Measurements from ENCODE around the gene FBXO28.

DNA sequence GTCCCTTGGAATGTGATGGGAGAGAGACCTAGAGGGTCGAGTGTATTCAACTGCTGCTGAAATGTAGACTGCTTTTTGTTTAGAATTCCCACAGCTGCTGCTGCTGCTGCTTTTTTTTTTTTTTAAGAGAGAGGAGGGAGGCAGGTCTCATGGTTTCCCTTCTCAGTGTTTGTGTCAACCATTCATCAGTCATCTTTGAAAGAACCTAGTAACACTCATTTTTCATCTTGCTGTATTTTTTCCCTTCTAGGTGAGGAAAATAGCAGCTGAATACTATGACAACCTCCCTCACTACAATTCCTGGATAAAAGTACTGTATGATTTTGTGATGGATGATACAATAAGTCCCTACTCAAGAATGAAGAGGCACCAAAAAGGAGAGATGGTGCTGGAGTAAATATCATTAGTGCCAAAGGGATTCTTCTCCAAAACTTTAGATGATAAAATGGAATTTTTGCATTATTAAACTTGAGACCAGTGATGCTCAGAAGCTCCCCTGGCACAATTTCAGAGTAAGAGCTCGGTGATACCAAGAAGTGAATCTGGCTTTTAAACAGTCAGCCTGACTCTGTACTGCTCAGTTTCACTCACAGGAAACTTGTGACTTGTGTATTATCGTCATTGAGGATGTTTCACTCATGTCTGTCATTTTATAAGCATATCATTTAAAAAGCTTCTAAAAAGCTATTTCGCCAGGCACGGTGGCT, 78.3 kb downstream of the FBXO28 start:
- TF ChIP-seq, protein P1, sequence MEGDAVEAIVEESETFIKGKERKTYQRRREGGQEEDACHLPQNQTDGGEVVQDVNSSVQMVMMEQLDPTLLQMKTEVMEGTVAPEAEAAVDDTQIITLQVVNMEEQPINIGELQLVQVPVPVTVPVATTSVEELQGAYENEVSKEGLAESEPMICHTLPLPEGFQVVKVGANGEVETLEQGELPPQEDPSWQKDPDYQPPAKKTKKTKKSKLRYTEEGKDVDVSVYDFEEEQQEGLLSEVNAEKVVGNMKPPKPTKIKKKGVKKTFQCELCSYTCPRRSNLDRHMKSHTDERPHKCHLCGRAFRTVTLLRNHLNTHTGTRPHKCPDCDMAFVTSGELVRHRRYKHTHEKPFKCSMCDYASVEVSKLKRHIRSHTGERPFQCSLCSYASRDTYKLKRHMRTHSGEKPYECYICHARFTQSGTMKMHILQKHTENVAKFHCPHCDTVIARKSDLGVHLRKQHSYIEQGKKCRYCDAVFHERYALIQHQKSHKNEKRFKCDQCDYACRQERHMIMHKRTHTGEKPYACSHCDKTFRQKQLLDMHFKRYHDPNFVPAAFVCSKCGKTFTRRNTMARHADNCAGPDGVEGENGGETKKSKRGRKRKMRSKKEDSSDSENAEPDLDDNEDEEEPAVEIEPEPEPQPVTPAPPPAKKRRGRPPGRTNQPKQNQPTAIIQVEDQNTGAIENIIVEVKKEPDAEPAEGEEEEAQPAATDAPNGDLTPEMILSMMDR (IDR thresholded peaks at IDR 0.05): no peak
- TF ChIP-seq POLR2AphosphoS5 (IDR thresholded peaks at IDR 0.05; ENCODE audit: low read depth, low read length): no peak
- TF ChIP-seq SIN3A (IDR thresholded peaks at IDR 0.05; ENCODE audit: borderline replicate concordance, insufficient read depth, low read depth, low read length): no peak
- TF ChIP-seq, protein P2, sequence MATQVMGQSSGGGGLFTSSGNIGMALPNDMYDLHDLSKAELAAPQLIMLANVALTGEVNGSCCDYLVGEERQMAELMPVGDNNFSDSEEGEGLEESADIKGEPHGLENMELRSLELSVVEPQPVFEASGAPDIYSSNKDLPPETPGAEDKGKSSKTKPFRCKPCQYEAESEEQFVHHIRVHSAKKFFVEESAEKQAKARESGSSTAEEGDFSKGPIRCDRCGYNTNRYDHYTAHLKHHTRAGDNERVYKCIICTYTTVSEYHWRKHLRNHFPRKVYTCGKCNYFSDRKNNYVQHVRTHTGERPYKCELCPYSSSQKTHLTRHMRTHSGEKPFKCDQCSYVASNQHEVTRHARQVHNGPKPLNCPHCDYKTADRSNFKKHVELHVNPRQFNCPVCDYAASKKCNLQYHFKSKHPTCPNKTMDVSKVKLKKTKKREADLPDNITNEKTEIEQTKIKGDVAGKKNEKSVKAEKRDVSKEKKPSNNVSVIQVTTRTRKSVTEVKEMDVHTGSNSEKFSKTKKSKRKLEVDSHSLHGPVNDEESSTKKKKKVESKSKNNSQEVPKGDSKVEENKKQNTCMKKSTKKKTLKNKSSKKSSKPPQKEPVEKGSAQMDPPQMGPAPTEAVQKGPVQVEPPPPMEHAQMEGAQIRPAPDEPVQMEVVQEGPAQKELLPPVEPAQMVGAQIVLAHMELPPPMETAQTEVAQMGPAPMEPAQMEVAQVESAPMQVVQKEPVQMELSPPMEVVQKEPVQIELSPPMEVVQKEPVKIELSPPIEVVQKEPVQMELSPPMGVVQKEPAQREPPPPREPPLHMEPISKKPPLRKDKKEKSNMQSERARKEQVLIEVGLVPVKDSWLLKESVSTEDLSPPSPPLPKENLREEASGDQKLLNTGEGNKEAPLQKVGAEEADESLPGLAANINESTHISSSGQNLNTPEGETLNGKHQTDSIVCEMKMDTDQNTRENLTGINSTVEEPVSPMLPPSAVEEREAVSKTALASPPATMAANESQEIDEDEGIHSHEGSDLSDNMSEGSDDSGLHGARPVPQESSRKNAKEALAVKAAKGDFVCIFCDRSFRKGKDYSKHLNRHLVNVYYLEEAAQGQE (IDR thresholded peaks at IDR 0.05; ENCODE audit: insufficient read depth in 1 of 2, low read depth in 2 of 2, low read length in 1 of 2): no peak

Measured in Panc1 (cell line).